ENCODE data around the gene RAD51. TPM values are rescaled to one million over a fixed set of nuclear protein-coding genes. Genes with fewer than 3 reads are reported as not detected.

Gene RAD51
- total RNA-seq, 1 donor: 1.8 TPM

DNA sequence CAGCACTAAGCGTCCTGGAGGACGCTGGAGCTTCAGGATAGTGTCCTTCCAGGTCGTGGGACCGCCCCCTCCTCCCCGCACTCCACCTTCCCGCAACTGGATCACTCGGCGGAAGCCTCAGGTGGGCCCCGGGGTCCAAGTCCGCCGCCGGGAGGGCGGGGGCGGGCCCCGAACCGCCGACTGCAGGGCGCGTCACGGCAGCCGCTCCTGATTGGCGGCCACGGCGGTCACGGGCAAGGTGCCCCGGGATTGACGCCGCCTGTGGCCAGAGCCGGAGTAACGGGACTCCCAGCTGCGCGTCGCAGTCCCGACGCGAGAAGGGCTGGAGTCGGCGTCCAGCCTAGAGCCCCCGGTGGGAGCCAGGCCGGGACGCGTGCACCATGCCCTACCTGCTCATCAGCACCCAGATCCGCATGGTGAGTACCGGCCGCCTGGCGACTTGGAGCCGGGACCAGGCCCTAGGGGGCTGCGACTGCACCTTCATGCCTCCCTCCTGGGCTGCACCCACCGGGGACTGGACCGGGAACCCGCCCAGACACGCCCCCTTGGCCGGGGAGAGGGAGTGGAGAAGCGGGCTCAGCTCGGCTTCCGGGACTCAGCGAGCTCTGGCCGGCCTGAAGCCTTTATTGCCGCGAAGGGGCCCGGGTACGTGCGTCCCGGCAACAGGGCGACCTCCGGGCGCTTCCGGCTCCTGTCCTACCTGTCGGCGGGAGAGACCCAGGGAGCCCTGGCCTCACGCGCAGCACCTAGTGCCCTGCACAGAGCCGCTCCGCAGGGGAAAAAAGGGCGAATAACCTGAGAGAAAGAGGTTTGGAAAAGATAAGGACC lies 69.0 kb downstream of the RAD51 start, which contains the start of gene GCHFR:
Gene GCHFR (plus strand): TSS at position 268 of the 828 bp plus-strand sequence. CDS start 113 bp downstream, at position 381.
- Histone ChIP-seq H3K9me3 (ENCODE audit: low read depth, low read length) (no peaks in the 10 kb centered on the region), H3K27me3 (ENCODE audit: insufficient read depth, low read length) (peaks cover 6% of the 10 kb centered on the region), H4K20me1 (ENCODE audit: insufficient read depth, low read length) (peaks cover 8% of the 10 kb centered on the region), H2AFZ (ENCODE audit: low read length) (peak within 1 kb of the TSS; percentile 83), H3K79me2 (ENCODE audit: insufficient read depth, low read length) (no peaks in the 10 kb centered on the region), H3K36me3 (ENCODE audit: insufficient read depth, low read length) (no peaks in the 10 kb centered on the region), H3K4me1 (ENCODE audit: insufficient read depth, low read length) (peaks cover 43% of the 10 kb centered on the region), H3K4me2 (ENCODE audit: insufficient read depth, low read length) (peak within 1 kb of the TSS; percentile 93), H3K4me3 (ENCODE audit: insufficient read depth, low read length) (peak within 1 kb of the TSS; percentile 73), H3K27ac (ENCODE audit: low read depth, low read length) (peak within 1 kb of the TSS; percentile 26)
- DNase-seq (ENCODE audit: insufficient read length, low spot score, missing footprints): peak; percentile 96
- TF ChIP-seq, protein P1, sequence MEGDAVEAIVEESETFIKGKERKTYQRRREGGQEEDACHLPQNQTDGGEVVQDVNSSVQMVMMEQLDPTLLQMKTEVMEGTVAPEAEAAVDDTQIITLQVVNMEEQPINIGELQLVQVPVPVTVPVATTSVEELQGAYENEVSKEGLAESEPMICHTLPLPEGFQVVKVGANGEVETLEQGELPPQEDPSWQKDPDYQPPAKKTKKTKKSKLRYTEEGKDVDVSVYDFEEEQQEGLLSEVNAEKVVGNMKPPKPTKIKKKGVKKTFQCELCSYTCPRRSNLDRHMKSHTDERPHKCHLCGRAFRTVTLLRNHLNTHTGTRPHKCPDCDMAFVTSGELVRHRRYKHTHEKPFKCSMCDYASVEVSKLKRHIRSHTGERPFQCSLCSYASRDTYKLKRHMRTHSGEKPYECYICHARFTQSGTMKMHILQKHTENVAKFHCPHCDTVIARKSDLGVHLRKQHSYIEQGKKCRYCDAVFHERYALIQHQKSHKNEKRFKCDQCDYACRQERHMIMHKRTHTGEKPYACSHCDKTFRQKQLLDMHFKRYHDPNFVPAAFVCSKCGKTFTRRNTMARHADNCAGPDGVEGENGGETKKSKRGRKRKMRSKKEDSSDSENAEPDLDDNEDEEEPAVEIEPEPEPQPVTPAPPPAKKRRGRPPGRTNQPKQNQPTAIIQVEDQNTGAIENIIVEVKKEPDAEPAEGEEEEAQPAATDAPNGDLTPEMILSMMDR (IDR thresholded peaks at IDR 0.05; ENCODE audit: extremely low read depth, low read depth, low read length): peak; percentile 13

DNA sequence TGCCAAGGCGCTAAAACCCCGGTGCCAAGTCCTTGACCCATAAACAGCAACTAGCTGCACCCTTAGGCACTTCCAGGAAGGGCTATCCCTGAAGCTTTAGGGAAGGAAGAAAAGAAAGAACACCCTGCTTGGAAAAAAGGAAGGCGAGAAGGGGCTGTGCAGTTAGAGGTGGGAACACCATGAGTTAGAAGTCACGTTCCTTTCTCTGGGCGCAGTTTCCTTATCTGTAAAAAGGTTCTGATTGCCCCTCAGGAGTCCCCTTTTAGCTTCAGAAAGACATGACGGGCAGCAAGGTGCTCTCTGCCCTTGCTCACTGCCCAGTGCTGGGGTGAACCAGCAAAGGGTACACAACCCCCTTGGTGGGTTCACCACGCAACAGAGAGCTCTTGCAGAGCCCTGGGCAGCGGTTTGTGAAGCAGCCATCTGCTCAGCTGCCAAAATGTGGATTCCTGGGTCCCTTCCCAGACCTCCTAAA lies 69.7 kb downstream of the RAD51 start:
- Histone ChIP-seq H3K4me1 (ENCODE audit: insufficient read depth, low read length) (peaks cover 43% of the 10 kb centered on the region), H3K4me2 (ENCODE audit: insufficient read depth, low read length) (peak overlapping the region; percentile 93), H3K4me3 (ENCODE audit: insufficient read depth, low read length) (peak overlapping the region; percentile 73), H4K20me1 (ENCODE audit: insufficient read depth, low read length) (peaks cover 8% of the 10 kb centered on the region), H3K27ac (ENCODE audit: low read depth, low read length) (peak overlapping the region; percentile 26), H3K36me3 (ENCODE audit: insufficient read depth, low read length) (no peaks in the 10 kb centered on the region), H3K27me3 (ENCODE audit: insufficient read depth, low read length) (peaks cover 6% of the 10 kb centered on the region), H3K9me3 (ENCODE audit: low read depth, low read length) (no peaks in the 10 kb centered on the region), H3K79me2 (ENCODE audit: insufficient read depth, low read length) (no peaks in the 10 kb centered on the region), H2AFZ (ENCODE audit: low read length) (peak overlapping the region; percentile 56)
- DNase-seq (ENCODE audit: insufficient read length, low spot score, missing footprints): peak; percentile 77
- TF ChIP-seq, protein P1 (IDR thresholded peaks at IDR 0.05; ENCODE audit: extremely low read depth, low read depth, low read length): no peak

DNA sequence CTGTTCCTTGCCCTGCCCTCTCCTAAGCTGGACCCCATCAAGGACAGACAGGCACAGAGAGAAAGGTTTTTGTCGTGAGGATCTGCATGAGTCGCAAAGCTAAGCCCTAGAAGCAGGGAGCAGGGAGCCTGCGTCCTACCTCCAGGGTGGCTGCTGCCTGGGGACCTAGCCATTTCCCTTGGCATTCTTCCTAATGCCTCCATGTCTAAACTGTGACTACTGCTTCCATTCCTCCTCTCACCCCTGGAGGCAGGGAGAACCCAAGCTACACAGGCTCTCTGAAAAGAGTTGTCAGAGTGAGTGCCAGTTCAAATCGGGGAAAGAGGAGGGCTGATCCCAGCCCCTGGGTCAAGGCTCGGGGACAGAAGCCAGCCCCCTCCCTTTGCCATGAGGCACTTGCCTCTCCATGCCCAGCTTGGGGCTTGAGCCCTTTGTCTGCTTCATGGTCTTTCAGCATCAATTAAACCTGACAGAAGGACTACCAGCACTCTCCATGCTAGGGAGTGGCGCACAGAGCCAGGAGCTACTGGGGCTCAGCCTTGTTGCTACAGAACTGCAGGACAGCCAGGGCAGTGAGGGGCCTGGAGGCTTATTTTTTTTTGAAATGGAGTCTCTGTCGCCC lies 71.3 kb downstream of the RAD51 start:
- Histone ChIP-seq H3K79me2 (ENCODE audit: insufficient read depth, low read length) (no peaks in the 10 kb centered on the region), H3K4me1 (ENCODE audit: insufficient read depth, low read length) (peaks cover 43% of the 10 kb centered on the region), H3K27ac (ENCODE audit: low read depth, low read length) (peak overlapping the region; percentile 28), H3K4me2 (ENCODE audit: insufficient read depth, low read length) (peak overlapping the region; percentile 93), H3K9me3 (ENCODE audit: low read depth, low read length) (no peaks in the 10 kb centered on the region), H2AFZ (ENCODE audit: low read length) (no peak overlapping the region), H3K4me3 (ENCODE audit: insufficient read depth, low read length) (peak overlapping the region; percentile 1), H4K20me1 (ENCODE audit: insufficient read depth, low read length) (peaks cover 12% of the 10 kb centered on the region), H3K36me3 (ENCODE audit: insufficient read depth, low read length) (peaks cover 5% of the 10 kb centered on the region), H3K27me3 (ENCODE audit: insufficient read depth, low read length) (no peaks in the 10 kb centered on the region)
- TF ChIP-seq, protein P1 (IDR thresholded peaks at IDR 0.05; ENCODE audit: extremely low read depth, low read depth, low read length): no peak
- DNase-seq (ENCODE audit: insufficient read length, low spot score, missing footprints): peak; percentile 90
